ENCODE measurements around the gene AP2S1.
"Not testable (repeated sequence)": the region's sequence is repeated elsewhere in the genome, so short reads cannot be mapped to it uniquely, and the experiment has no call there.

Gene AP2S1

DNA sequence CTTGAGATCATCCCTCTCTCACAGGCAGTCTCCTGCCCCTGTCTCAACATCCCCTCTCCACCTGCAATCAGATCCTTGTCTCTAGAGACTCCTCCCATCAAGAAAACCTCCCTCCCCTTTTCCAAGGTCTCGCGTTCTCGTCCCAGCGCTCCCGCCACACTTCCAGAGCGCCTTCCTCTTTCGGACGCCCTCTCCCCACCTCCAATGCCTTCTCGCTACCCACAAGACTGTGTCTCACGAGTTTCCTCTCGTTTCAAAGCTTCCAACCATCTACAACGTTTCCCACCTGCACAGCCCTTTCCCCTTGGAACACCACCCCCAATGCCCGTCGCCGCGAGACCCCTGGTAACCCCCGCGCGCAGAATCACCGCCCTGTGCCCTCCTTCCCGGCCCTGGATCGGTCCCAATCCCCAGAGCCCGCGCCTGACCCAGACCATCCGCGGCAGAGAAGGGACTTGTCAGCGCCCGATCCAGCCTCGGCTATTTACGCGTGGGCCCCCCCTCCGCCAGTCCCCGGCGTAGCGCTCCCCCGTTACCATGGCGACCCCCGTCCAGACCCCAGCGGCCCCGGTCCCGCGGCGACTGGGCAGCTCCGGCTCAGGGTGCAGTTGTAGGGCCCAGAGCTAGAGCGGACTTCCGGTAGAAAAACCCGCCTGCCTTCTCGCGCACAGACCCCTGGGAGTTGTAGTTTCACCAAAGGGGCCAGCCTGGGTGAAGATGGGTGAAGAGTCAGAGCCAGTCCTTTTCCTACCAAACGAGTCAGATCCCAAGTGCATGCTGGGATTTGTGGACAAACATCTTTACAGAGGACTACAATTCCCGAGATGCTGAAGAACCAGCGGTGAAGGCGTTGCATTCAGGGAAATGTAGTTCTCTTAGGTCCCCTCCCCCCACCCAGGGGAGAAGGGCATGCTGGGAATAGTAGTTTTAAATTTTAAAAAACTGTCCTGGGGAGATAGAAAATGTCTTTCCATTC lies at the start of gene AP2S1:
Gene AP2S1 (minus strand): TSS at position 619 of the 976 bp plus-strand sequence. CDS start 80 bp downstream, at position 539.
- TF ChIP-seq ZNF274 (IDR thresholded peaks at IDR 0.05; ENCODE audit: low read depth, low read length): no peak
- peak within 1 kb of the TSS; percentile 88 for H3K4me3 ChIP-seq (ENCODE audit: low read length)

- H3K4me3 ChIP-seq (ENCODE audit: low read length): no peak overlapping the region
- no peak for TF ChIP-seq ZNF274 (IDR thresholded peaks at IDR 0.05; ENCODE audit: low read depth, low read length)
Measured at GRCh38 chr19:46900341-46900740, 49.7 kb upstream of the AP2S1 start.

DNA sequence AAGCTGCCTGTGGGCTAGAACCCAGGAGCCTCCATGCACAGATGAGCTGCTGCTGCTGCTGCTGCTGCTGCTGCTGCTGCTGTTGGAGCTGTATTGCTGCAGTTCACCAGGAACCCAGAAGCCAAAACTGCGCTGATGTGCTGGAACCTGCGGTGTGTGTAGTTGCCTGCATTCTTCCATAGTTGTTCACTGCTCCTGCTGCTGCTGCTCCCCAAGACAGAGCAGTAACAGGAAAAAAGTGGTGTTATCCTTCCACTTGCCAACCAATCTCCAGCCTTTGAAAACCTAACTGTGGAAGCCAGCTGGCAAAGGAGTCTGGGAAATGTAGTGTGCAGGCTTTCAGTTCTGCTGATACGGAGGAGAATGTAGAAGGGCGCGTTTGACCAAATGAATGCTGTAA lies 48.1 kb upstream of the AP2S1 start:
- no peak overlapping the region for H3K4me3 ChIP-seq (ENCODE audit: low read length)
- TF ChIP-seq ZNF274 (IDR thresholded peaks at IDR 0.05; ENCODE audit: low read depth, low read length): no peak

DNA sequence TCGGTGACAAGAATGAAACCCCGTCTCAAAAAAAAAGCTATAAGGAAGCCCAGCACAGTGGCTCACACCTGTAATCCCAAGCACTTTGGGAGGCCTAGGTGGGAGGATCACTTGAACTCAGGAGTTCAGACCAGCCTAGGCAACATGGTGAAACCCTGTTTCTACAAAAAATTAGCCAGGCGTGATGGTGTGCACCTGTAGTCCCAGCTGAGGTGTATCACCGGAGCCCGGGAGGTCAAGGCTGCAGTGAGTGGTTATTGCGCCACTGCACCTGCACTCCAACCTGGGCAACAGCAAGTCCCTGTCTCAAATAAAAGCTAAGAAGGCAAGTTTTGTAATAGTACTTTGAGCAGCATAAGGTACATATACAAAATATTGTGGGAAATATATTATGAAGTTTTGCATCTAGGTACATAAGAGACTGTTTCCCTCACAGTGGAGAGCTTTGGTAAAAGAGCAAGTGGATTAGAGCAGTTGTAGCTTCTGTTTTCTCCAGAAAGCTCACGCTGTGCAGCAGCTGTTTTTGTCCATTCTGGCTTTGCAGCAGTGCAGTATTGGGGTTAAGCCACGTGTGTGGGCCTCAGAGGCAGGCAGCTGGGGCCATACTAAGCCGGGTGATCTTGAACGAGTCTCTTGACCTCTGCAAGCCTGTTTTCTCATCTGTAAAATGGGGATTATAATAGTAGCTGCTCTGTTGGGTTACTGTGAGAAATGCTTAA lies 45.6 kb upstream of the AP2S1 start:
- H3K4me3 ChIP-seq (ENCODE audit: low read length): no peak overlapping the region
- no peak for TF ChIP-seq ZNF274 (IDR thresholded peaks at IDR 0.05; ENCODE audit: low read depth, low read length)

DNA sequence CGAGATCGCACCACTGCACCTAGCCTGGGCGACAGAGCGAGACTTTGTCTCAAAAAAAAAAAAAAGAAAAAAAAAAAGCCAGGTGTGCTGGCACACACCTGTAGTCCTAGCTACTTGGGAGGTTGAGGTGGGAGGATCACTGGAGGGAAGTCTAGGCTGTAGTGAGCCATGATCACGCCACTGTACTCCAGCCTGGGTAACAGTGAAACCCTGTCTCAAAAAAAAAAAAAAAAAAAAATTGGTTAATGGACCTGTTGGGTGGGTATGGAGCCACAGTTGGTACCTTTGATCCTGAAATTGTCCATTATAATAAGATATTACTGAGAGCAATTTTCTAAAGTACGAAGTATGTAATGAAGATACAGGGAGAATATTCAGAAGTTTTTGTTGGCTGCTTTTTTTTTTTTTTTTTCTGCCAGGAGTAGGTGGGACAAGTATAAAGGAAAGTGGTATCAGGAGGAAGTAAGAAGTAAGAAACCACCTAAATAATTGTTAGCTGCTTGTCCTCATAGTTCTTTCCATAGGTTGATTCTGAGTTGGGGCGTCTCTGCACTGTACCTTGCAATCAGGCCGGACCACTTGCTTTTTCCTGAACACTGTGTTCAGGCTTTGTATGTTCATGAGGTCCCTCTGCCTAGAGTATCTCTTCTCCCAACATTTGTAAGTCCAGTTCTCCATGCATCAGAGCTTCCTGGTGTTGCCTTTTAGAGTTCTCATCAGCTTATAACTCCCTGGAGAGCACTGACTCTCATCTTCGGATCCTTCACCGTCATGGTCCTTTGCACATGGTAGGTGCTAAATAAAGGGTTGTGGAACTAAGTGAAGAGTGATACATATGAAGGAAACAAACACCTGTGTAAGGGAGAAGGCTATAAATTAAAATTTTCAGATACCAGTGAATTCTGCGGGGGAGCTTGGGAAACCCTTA lies 41.9 kb upstream of the AP2S1 start:
- no peak for TF ChIP-seq ZNF274 (IDR thresholded peaks at IDR 0.05; ENCODE audit: low read depth, low read length)
- H3K4me3 ChIP-seq (ENCODE audit: low read length): no peak overlapping the region; the same call in 1 of the 2 replicates

GRCh38 chr19:46890423-46891170 lies 40.0 kb upstream of the AP2S1 start:
- no peak overlapping the region for H3K4me3 ChIP-seq (ENCODE audit: low read length)
- no peak for TF ChIP-seq ZNF274 (IDR thresholded peaks at IDR 0.05; ENCODE audit: low read depth, low read length)

DNA sequence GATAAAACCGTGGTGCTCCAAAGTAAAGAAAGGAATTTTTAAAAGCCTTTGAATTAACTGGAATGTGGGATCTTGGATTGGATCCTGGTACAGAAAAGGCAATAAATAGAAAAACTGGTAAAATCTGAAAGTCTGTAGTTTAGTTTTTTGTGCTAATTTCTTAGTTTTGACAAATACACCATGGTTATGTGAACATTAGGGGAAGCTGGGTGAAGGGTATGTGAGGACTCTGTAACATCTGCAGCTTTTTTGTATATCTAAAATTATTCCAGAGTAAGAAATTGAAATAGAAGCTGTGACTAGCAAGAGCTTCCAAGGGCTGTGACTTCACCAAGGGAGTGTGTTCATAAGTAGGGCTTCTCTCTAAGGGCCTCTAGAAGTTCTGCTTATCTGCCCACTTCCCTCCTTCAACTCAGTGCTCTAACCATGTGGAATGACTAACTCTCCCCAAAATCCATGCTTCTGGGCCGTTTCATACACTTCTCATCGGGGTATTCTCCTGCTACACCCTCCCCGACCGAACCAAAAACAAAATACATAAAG lies 36.7 kb upstream of the AP2S1 start:
- no peak for TF ChIP-seq ZNF274 (IDR thresholded peaks at IDR 0.05; ENCODE audit: low read depth, low read length)

GRCh38 chr19:46886546-46887239 lies 36.0 kb upstream of the AP2S1 start:
- H3K4me3 ChIP-seq (ENCODE audit: low read length): no peak overlapping the region
- no peak for TF ChIP-seq ZNF274 (IDR thresholded peaks at IDR 0.05; ENCODE audit: low read depth, low read length)

More for the DNA sequence above, 36.7 kb upstream of the AP2S1 start:
- no peak overlapping the region for H3K4me3 ChIP-seq (ENCODE audit: low read length)

GRCh38 chr19:46885411-46885810 lies 34.8 kb upstream of the AP2S1 start:
- no peak for TF ChIP-seq ZNF274 (IDR thresholded peaks at IDR 0.05; ENCODE audit: low read depth, low read length)
- no peak overlapping the region for H3K4me3 ChIP-seq (ENCODE audit: low read length)

- H3K4me3 ChIP-seq (ENCODE audit: low read length): not testable (repeated sequence)
Measured at GRCh38 chr19:46882751-46883150, 32.1 kb upstream of the AP2S1 start.

- no peak overlapping the region for H3K4me3 ChIP-seq (ENCODE audit: low read length)
- TF ChIP-seq ZNF274 (IDR thresholded peaks at IDR 0.05; ENCODE audit: low read depth, low read length): no peak
Measured at GRCh38 chr19:46882034-46882433, 31.4 kb upstream of the AP2S1 start.

DNA sequence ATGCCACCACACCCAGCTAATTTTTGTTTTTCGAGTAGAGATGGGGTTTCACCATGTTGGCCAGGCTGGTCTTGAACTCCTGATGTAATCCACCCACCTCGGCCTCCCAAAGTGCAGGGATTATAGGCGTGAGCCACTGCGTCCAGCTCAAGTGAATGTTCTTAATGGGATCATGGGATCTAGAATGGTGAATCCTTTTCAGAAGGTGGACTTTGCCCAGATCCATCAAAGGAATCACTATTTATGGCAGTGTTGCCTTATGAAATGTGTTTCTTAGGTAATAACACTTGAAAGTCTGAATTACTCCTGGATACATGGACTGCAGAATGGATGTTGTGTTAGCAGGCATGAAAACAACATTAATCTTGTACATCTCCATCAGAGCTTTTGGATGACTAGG lies 30.4 kb upstream of the AP2S1 start:
- no peak overlapping the region for H3K4me3 ChIP-seq (ENCODE audit: low read length)
- TF ChIP-seq ZNF274 (IDR thresholded peaks at IDR 0.05; ENCODE audit: low read depth, low read length): no peak

All from GM08714 (cell line).